OCI-LY3 (cell line): Measurements from ENCODE around the gene KIF1B.

Source experiments
- EZH2phosphoT487 ChIP-seq: fragments of 200-600 bp; shearing (Covaris generic); IDR thresholded peaks from 2 replicates; pipeline ENCODE4 v1.6.1; 2018; ENCODE audit warnings: antibody characterized with exemption, mixed run types, low read depth
- TF ChIP-seq, protein P1 (sequence below): fragments of 200-600, 300-600 bp; sonication (generic); IDR thresholded peaks from 2 replicates; pipeline ENCODE4 v1.5.1; 2014; ENCODE audit warnings: antibody characterized with exemption, low read length, low read depth

- TF ChIP-seq, protein P1, sequence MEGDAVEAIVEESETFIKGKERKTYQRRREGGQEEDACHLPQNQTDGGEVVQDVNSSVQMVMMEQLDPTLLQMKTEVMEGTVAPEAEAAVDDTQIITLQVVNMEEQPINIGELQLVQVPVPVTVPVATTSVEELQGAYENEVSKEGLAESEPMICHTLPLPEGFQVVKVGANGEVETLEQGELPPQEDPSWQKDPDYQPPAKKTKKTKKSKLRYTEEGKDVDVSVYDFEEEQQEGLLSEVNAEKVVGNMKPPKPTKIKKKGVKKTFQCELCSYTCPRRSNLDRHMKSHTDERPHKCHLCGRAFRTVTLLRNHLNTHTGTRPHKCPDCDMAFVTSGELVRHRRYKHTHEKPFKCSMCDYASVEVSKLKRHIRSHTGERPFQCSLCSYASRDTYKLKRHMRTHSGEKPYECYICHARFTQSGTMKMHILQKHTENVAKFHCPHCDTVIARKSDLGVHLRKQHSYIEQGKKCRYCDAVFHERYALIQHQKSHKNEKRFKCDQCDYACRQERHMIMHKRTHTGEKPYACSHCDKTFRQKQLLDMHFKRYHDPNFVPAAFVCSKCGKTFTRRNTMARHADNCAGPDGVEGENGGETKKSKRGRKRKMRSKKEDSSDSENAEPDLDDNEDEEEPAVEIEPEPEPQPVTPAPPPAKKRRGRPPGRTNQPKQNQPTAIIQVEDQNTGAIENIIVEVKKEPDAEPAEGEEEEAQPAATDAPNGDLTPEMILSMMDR: no peak
- TF ChIP-seq EZH2phosphoT487: no peak
Observed at GRCh38 chr1:10210841-10211804, 753 bp downstream of the KIF1B start.
